Peyer's patch (tissue), 4 donors: Measurements from ENCODE around the gene LAMA5. TPM values are rescaled to one million over a fixed set of nuclear protein-coding genes. Genes with fewer than 3 reads are reported as not detected.

Experiments used
- DNase-seq, 3 donors: peaks; one replicate each; pipeline ENCODE4 v3.0.0-alpha.2; 2017 to 2019
- H3K27ac ChIP-seq, 4 donors: fragments of 200-600 bp; sonication (generic); one replicate each; pipeline ENCODE4 v1.5.1; 2016 to 2019
- H3K27me3 ChIP-seq, 2 donors: fragments of 200-600 bp; sonication (generic); one replicate each; pipeline ENCODE4 v1.5.1; 2019
- H3K36me3 ChIP-seq, 3 donors: fragments of 200-600 bp; sonication (generic); one replicate each; pipeline ENCODE4 v1.5.1; 2016 to 2019
- H3K4me1 ChIP-seq, 4 donors: fragments of 200-600 bp; sonication (generic); one replicate each; pipeline ENCODE4 v1.5.1; 2016 to 2019
- H3K4me3 ChIP-seq, 4 donors: fragments of 200-600 bp; sonication (generic); 1 replicate in 3 of 4; 2 replicates in 1 of 4; pipeline ENCODE4 v1.5.1; 2016 to 2019; ENCODE audit warnings: mild to moderate bottlenecking in 1 of 4
- H3K9me3 ChIP-seq, 4 donors: fragments of 200-600 bp; sonication (generic); one replicate each; pipeline ENCODE4 v1.5.1; 2016 to 2019; ENCODE audit warnings: mild to moderate bottlenecking in 1 of 4
- POLR2A ChIP-seq, 2 donors: fragments of 450-650 bp; IDR thresholded peaks; one replicate each; pipeline ENCODE4 v1.5.1; 2017; ENCODE audit warnings: antibody characterized with exemption in 2 of 2, mild to moderate bottlenecking in 2 of 2, moderate library complexity in 2 of 2
- total RNA-seq, 4 donors: library from RNA; depleted of rRNA; stranded (reverse); fragments of >200 nt; gene quantifications; one replicate each; pipeline ENCODE4 v1.1.0, GENCODE V29; 2016
- TF ChIP-seq, protein P1 (sequence below), 6 experiments: fragments of 450-650 bp in 4 of 6; fragments of 200-600 bp in 2 of 6; sonication (generic) in 1 of 6; IDR thresholded peaks; one replicate each; pipeline ENCODE4 v1.5.1; 2017 to 2019; ENCODE audit warnings: antibody characterized with exemption in 6 of 6, mild to moderate bottlenecking in 3 of 6, moderate library complexity in 1 of 6

The LAMA5 gene
- total RNA-seq, 4 donors from 2014 or later = 31.2 to 328 (median 87.3) TPM

DNA sequence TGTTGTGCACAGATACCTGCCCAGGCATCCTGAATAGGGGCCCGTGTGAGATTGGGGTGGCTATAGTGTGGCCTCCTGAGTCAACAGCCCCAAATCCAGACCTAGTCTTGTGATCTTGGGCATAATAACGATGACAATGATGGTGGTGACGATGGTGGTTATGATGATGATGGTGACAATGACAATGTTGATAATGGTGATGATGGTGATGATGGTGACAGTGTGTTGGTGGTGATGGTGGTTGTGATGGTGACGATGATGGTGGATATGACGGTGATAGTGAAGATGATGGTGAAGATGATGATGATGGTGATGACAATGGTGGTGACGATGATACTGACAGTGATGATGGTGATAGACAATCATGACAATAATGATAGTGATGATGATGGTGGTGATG lies 14.7 kb upstream of the LAMA5 start:
- TF ChIP-seq, protein P1, sequence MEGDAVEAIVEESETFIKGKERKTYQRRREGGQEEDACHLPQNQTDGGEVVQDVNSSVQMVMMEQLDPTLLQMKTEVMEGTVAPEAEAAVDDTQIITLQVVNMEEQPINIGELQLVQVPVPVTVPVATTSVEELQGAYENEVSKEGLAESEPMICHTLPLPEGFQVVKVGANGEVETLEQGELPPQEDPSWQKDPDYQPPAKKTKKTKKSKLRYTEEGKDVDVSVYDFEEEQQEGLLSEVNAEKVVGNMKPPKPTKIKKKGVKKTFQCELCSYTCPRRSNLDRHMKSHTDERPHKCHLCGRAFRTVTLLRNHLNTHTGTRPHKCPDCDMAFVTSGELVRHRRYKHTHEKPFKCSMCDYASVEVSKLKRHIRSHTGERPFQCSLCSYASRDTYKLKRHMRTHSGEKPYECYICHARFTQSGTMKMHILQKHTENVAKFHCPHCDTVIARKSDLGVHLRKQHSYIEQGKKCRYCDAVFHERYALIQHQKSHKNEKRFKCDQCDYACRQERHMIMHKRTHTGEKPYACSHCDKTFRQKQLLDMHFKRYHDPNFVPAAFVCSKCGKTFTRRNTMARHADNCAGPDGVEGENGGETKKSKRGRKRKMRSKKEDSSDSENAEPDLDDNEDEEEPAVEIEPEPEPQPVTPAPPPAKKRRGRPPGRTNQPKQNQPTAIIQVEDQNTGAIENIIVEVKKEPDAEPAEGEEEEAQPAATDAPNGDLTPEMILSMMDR (IDR thresholded peaks at IDR 0.05) = no peak
- no peak for TF ChIP-seq POLR2A (IDR thresholded peaks at IDR 0.05)
- H3K36me3 ChIP-seq = no peaks in the 10 kb centered on the region
- peaks cover 0 to 30% (median 9%) of the 10 kb centered on the region in 4 donors for H3K4me1 ChIP-seq
- no peaks in the 10 kb centered on the region for H3K27me3 ChIP-seq
- H3K27ac ChIP-seq = peak overlapping the region in 2 of 4 donors; percentile 49 to 64
- DNase-seq = no peak
- H3K4me3 ChIP-seq = no peak overlapping the region
- no peaks in the 10 kb centered on the region for H3K9me3 ChIP-seq

DNA sequence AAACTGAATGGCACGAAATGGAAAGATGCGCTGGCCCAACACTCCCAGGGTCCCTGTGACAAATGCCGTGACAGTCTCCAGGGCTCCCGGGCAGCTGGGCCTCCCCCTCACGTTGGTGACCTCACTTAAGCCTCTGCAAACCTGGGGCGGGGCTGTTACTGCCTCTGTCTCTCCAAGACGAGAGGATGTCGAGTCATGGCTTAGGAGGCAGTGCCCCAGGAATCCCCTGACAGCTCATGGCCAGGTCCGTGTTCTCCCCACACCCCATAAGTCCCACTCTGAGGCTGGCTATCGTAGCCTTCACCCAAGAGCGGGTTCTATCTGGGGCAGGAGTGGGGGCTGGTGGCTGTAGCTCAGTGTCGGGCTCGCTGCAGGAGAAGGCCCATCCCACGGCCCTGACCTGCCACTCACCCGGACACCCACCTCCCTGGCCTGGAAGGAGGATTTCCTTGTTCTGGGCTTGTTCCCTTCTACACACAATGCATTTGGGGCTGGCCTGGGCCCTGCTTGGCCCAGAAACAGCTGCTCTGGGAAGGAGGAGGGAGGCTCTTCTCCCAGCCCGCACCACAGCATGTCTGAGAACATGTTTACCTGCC lies 14.2 kb upstream of the LAMA5 start:
- TF ChIP-seq, protein P1 (IDR thresholded peaks at IDR 0.05) = no peak
- TF ChIP-seq POLR2A (IDR thresholded peaks at IDR 0.05) = no peak
- peaks cover 0 to 33% (median 9%) of the 10 kb centered on the region in 4 donors for H3K4me1 ChIP-seq
- H3K36me3 ChIP-seq = no peaks in the 10 kb centered on the region
- H3K27ac ChIP-seq = peak overlapping the region in 2 of 4 donors; percentile 49 to 64
- no peaks in the 10 kb centered on the region for H3K9me3 ChIP-seq
- no peak for DNase-seq
- no peaks in the 10 kb centered on the region for H3K27me3 ChIP-seq
- no peak overlapping the region for H3K4me3 ChIP-seq

DNA sequence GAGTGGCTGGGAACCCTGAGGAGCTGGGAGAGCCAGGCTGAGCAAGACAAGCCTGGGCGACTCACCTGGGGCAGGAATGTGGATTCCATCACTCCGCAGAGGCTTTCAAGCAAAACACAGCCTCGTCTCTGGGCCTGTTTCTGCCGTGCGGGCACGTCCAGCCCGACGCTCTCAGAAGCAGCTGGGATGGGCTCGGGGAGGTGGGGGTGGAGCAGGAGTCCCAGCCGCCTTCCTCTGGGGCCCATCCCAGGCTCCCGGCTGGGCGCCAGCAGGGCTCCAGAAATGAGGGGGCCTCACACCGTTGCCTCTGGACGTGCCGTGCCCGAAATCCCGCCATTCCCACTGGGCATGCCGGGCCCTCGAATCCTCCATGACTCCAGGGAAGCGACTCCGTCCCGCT lies 11.1 kb upstream of the LAMA5 start:
- DNase-seq = no peak
- H3K27ac ChIP-seq = peak overlapping the region in 1 of 4 donors; percentile 18
- TF ChIP-seq, protein P1 (IDR thresholded peaks at IDR 0.05) = no peak
- TF ChIP-seq POLR2A (IDR thresholded peaks at IDR 0.05) = no peak

DNA sequence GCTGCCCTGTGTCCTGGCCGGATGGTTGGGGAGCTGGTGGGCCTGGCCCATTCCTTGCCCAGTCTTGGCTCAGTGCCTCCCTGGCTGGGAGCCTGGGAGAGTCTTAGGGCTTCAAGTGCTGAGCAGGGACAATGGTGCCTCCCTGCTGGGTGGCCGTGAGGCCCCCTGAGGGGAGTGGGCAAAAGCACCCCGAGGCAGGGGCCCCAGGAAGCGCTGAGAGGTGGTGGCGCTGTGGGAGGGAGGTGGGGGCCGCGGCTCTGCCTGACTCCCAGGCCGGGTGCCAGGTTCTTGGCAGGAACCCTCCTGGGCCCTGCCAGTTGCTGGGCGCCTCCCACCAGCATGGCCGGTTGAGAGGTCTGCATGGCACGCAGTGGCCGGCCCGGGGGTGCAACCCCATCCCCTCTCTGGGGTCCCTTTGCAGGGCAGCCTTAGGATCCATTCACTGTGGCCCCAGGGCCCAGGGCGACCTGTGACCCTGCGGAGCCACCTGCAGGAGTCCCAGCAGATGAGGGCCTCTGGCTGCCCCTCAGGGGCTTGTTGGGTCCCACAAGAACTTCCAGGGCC lies 10.6 kb upstream of the LAMA5 start:
- Histone ChIP-seq H3K36me3 (no peaks in the 10 kb centered on the region), H3K4me1 (peaks cover 0 to 38% (median 2%) of the 10 kb centered on the region in 4 donors), H3K27ac (peak overlapping the region in 1 of 4 donors; percentile 18), H3K4me3 (no peak overlapping the region), H3K27me3 (no peaks in the 10 kb centered on the region), H3K9me3 (no peaks in the 10 kb centered on the region)
- no peak for TF ChIP-seq POLR2A (IDR thresholded peaks at IDR 0.05)
- TF ChIP-seq, protein P1 (IDR thresholded peaks at IDR 0.05) = no peak
- DNase-seq = no peak

More for the DNA sequence above, 11.1 kb upstream of the LAMA5 start:
- peaks cover 0 to 38% (median 2%) of the 10 kb centered on the region in 4 donors for H3K4me1 ChIP-seq
- H3K27me3 ChIP-seq = no peaks in the 10 kb centered on the region
- H3K36me3 ChIP-seq = no peaks in the 10 kb centered on the region
- H3K4me3 ChIP-seq = no peak overlapping the region
- H3K9me3 ChIP-seq = no peaks in the 10 kb centered on the region

DNA sequence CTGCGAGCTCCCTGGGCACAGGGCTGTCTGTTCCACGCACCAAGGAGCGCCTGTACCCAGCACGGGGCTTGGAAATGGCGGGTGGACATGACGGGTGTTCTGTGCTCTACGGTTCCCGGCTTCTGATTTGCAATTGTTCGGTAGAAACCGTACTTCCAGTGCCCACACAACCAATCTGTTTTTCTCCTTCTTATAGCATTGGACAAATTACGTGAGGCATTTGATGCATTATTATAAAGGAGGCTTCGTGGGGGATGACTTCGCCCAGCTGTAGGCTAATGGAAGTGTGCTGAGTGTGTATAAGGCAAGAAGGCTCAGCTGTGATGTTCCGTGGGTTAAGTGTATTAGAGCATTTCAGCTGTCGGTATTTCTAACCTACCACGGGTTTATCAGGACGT lies 10.0 kb upstream of the LAMA5 start:
- no peak for DNase-seq
- Histone ChIP-seq H3K4me3 (no peak overlapping the region), H3K9me3 (no peaks in the 10 kb centered on the region), H3K27ac (peak overlapping the region in 1 of 4 donors; percentile 78), H3K27me3 (no peaks in the 10 kb centered on the region), H3K4me1 (peaks cover 0 to 38% (median 0%) of the 10 kb centered on the region in 4 donors), H3K36me3 (no peaks in the 10 kb centered on the region)
- TF ChIP-seq, protein P1 (IDR thresholded peaks at IDR 0.05) = no peak
- no peak for TF ChIP-seq POLR2A (IDR thresholded peaks at IDR 0.05)
